HG03521 (cell line): ENCODE data around the gene MAP10.
"Not testable (repeated sequence)": the region's sequence is repeated elsewhere in the genome, so short reads cannot be mapped to it uniquely, and the experiment has no call there.

Source experiments
- ATAC-seq: cut with Tn5 transposase; IDR thresholded peaks from one replicate; pipeline ENCODE4 v1.9.1; 2021; ENCODE audit warnings: mild to moderate bottlenecking, moderate library complexity; ENCODE audit not compliant: unreplicated experiment

MAP10 gene, protein sequence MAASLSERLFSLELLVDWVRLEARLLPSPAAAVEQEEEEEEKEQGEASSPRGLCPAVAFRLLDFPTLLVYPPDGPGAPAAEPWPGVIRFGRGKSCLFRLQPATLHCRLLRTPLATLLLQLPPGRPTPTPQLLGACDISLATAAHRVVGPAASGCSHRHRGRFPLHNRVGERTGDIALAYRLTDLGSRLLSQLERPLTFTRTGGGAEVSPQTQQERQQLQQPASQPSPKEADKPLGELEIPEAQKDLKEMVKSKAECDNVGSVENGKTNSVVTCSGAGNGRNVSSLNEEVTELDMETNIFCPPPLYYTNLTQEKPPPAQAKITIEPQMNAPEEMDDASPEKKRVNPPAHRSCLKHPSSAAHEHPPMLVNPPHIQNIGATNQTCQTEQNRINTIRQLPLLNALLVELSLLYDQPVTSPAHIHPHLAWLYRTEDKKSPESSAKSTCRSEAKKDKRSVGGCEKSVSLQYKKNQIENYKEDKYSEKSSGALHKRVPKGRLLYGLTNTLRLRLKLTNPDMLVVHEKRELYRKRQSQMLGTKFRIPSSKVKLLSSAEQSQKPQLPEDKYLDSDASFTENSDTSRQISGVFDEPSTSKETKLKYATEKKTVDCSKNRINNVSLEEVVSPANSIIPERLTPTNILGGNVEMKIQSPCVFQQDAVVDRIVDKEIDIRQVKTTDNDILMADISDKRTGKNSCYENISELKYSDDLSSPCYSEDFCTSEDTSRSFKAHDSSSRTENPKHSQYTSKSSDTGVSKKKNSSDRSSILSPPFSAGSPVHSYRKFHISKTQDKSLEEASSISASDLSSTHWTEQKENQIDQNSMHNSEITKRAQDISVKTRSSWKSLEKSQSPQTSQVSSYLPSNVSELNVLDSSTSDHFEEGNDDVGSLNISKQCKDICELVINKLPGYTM

GRCh38 chr1:232805269-232806185 is at the start of gene MAP10:
Gene MAP10, plus strand, starts transcription at chr1:232805416. Its CDS starts 34 bp downstream, at chr1:232805450.
- peak; percentile 86 for ATAC-seq

- no peak for ATAC-seq
Observed at GRCh38 chr1:232764458-232765251, 40.6 kb upstream of the MAP10 start.

DNA sequence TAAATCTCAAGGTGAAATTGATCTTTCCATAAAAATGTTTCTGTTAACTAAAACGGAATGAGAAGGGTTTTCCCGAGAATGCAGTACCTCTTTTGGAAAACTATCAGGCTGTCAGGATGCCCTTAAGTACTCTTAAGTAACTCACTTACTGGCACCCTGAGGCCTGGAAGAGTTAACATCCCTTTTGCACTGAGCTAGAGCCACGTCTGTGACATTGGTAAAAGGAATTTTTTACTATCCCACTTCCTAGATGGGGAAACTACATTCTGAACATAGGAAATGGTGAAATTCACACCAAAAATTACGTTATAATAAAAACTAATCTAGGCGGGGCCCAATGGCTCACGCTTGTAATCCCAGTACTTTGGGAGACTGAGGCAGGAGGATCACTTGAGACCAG is 39.7 kb upstream of the MAP10 start:
- ATAC-seq: no peak

DNA sequence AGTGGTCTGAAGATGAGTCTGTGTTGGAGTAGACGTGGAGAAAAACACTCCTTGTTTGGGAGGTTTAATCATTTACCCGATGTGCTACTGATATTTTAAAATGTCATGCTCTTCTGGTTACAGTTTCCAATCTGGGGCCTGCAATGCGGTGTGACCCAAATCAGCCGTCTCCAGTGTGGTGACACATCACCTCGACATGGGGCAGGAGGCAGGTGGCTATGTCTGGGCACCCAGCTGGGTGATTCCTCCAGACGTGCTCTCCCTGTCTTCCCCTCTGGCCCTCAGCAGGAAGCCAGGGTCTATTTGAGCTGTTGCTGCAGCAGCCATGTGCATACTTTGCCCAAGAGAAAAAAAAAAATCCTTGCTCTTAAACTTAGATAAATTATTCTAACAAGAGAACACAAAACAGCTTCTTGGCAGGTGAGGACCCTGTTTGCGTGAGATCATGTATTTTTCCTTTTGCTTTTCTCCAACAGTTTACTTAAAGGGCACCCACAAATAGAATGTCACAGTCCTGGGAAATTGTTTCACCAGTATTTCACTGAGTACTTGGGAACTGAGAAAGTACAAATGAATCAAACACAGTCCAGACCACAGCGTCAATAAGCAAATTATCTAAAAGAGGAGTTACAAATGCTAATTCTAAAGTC is 38.9 kb upstream of the MAP10 start:
- no peak for ATAC-seq

DNA sequence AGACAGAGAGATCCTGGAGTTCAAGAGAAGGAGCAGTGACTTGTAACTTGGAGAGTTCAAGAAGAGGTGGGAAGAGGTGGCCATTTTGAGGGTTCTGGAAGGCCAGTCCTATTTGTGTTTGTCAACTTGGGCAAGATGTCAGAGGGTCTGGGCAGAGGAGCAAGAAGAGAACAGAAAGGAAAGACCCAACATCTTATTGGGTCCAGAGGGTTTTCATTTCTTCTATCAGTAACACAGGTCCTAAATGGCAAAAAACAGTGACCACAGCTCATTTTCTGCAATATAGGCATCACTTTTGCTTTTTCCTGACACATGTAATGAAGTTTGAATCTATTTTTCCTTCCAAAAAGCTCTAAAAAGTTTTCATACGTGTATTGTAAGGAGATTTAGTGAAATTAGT is 38.3 kb upstream of the MAP10 start:
- ATAC-seq: no peak

- ATAC-seq: no peak
Observed at GRCh38 chr1:232767305-232768074, 37.7 kb upstream of the MAP10 start.

GRCh38 chr1:232768793-232769192 is 36.4 kb upstream of the MAP10 start:
- ATAC-seq: no peak

DNA sequence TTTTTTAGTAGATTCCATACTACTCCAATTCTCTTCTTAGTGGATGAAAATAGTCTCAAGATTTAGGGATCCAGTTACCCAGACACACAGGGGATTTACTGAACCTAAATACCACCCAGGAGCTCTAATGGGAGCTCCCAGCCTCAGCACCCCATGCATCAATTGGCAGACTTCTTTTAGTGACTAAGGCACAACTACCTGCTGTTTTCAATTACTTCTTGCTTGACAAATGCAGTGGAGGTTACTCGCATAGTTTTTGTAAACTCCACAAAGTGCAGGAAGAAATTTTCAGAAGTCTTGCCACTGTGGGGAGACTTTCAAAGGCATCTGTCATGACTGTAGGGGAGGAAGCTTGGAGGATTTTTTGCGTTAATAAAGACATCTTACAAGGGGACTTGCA is 35.5 kb upstream of the MAP10 start:
- ATAC-seq: no peak

DNA sequence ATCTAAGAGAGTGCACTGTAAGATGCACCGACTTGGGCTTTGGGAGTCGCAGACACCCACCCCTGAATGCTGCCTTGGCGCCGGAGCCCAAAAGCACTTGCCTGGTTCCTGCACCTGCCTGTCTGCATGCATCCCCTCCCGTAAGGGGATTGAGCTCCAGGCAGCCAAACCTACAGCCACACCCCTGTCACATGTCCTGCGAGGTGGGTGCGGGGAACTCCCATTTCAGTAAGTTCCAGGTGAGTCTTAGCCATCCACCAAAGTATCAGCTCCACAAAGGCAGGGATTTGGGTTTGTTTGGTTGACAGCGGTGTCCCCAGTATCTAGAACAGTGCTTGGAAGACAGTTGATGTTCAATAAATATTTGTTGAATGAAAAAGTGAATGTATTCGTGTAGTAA is 31.5 kb upstream of the MAP10 start:
- ATAC-seq: no peak

GRCh38 chr1:232776526-232777106 is 28.6 kb upstream of the MAP10 start:
- no peak for ATAC-seq

DNA sequence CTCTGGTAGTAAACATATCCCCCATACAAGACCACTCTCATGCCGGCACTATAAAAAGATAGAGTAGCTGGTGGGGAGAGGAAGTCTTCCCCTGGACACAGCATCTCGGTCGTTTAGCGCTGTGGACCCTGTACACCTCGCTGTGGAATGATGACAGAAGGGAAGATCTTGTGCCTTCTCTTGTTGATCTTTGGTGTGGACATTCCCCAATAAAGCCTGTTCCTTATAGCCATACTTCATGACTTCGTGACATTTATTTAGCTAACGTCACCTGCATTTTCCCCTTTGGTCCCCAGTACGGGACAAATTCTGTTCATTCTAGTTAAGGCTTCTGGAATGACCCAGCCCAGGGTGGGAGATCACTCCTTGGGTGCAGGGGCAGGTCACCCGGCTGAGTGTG is 24.9 kb upstream of the MAP10 start:
- ATAC-seq: no peak

GRCh38 chr1:232784794-232785193 is 20.4 kb upstream of the MAP10 start:
- ATAC-seq: no peak

DNA sequence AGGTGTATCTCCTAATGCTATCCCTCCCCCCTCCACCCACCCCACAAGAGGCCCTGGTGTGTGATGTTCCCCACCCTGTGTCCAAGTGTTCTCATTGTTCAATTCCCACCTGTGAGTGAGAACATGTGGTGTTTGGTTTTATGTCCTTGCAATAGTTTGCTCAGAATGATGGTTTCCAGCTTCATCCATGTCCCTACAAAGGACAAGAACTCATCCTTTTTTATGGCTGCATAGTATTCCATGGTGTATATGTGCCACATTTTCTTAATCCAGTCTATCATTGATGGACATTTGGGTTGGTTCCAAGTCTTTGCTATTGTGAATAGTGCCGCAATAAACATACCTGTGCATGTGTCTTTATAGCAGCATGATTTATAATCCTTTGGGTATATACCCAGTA is 19.6 kb upstream of the MAP10 start:
- not testable (repeated sequence) for ATAC-seq

DNA sequence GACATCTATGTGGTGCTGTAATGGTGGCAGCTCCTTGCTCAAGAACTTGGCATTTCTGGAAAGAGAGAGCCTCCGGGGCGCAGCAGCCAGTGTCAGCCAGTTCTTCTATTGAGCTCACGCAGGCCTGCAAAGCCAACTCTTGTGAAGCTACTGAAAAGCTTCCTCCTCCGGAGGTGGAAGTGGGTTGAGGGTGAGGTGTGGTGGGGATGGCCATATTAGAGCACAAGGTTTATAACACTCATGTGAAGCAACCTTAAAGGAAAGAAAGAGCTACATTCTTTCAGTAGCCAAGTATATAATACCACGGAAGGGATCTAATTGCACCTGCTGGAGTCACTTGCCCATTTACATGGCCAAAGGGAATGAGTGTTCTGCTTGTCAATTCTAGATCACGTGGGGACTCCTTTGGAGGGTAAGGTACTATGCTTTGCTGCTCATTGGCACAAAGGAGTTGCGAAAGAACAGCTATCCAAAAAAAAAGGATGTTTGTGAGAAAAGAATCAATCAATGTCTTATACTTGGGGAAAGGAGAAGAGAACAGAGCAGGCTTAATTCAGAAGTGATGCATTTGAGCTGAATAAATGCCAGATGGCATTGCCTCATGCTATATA is 18.3 kb upstream of the MAP10 start:
- no peak for ATAC-seq

DNA sequence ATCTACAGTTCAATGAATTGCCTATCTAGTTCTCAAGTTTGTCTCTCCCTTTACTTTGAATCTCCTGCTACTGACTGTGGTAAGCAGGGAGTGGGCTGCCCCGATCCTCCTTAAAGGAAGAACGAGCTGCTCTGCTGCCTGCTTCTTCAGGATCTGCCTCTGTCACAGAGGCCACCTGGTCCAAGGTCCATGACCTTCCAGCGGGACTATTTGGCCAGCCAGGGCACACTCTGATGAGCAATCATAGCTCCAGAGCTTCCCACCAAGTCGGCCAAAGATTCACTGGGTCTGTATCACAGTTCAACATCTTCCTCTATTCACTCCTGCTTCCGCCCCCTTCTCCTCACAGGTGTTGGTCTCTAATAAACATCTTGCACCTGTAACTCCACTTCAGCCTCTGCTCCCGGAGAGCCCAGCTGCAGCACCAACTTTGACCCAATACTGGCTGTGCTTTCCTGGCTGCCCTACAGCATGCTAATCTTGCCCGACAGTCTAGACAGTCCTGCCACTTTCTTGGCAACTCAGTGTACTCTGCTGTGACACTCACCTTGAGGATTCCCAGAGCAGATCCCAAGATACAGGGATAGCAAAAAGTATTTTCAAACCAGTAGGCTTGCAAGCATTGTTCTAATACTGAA is 16.9 kb upstream of the MAP10 start:
- ATAC-seq: no peak

DNA sequence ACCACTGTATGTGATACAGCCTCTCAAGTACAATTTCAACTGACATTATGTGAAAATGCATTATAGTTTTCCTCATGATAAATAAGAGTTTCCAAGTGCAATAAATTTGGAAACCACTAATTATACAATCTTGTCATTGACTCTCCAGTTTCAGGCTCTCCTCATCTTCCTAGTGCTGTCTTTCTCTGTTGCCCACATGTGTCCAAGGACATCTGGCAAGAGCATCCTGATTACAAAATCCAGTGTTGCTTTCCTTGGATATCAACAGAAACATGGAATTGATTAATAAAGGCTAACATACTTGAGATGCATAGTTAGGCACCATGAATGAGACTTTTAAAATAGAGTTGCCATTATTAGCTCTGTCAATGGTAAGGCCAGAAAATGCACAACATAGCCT is 15.6 kb upstream of the MAP10 start:
- no peak for ATAC-seq

- ATAC-seq: no peak
Observed at GRCh38 chr1:232792949-232793348, 12.3 kb upstream of the MAP10 start.

DNA sequence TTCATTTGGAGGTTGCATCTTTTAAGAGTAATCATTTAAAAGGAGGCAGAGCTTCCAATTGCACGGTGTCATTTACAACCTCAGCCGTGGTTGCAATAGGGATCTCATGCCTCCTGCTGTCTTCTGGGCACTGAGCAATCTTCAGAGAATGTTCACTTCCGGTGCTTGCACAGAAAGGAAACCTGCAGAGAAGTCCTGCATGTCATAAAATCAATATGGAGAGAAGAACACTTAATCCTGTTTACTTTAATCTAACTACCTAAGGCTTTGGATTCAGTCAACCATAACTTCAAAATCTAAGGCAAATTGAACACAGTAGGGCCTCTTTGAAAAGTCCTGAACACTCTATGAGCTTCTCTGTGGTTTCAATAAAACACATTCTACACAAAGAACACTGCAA is 11.3 kb upstream of the MAP10 start:
- ATAC-seq: no peak
